Lung (tissue), 12 donors: ENCODE measurements around the gene GFY. TPM values are rescaled to one million over a fixed set of nuclear protein-coding genes. Genes with fewer than 3 reads are reported as not detected.

Experiments
- ATAC-seq: fragments of 200-7000 bp; cut with Tn5 transposase; one replicate; pipeline ENCODE4 v1.9.1; 2020; ENCODE audit warnings: moderate number of reproducible peaks; ENCODE audit not compliant: insufficient read depth, low FRiP score
- DNase-seq, 3 donors: peaks; one replicate each; pipeline ENCODE4 v3.0.0-alpha.2; 2013 to 2017
- H3K27ac ChIP-seq, 2 donors: one replicate each; pipeline ENCODE4 v1.5.1; 2013; ENCODE audit warnings: mild to moderate bottlenecking in 2 of 2, moderate library complexity in 2 of 2, control low read depth in 1 of 2, inconsistent platforms in 1 of 2, low read depth in 1 of 2, low read length in 1 of 2
- H3K27me3 ChIP-seq, 3 donors: one replicate each; pipeline ENCODE4 v1.5.1; 2013; ENCODE audit warnings: low read length in 2 of 3; ENCODE audit not compliant: control insufficient read depth in 3 of 3, insufficient read depth in 3 of 3
- H3K36me3 ChIP-seq, 4 donors: one replicate each; pipeline ENCODE4 v1.5.1; 2013; ENCODE audit warnings: low read length in 4 of 4, mild to moderate bottlenecking in 1 of 4, moderate library complexity in 1 of 4; ENCODE audit not compliant: control insufficient read depth in 4 of 4, insufficient read depth in 4 of 4
- H3K4me1 ChIP-seq, 5 donors: one replicate each; pipeline ENCODE4 v1.5.1; 2013; ENCODE audit warnings: low read length in 5 of 5, mild to moderate bottlenecking in 2 of 5, moderate library complexity in 1 of 5; ENCODE audit not compliant: control insufficient read depth in 5 of 5, insufficient read depth in 5 of 5
- H3K4me3 ChIP-seq: one replicate; pipeline ENCODE4 v1.5.1; 2013; ENCODE audit warnings: mild to moderate bottlenecking, control low read depth, moderate library complexity
- H3K9ac ChIP-seq, 2 donors: one replicate each; pipeline ENCODE4 v1.5.1; 2013; ENCODE audit warnings: low read length in 2 of 2, control low read depth in 1 of 2; ENCODE audit not compliant: insufficient read depth in 1 of 2
- H3K9me3 ChIP-seq, 4 donors: one replicate each; pipeline ENCODE4 v1.5.1; 2013; ENCODE audit warnings: low read length in 3 of 4, mild to moderate bottlenecking in 1 of 4, moderate library complexity in 1 of 4; ENCODE audit not compliant: control insufficient read depth in 4 of 4, insufficient read depth in 3 of 4
- WGBS, 2 donors: extraction: QIAGEN DNeasy Blood & Tissue Kit; methylation state at CpG; one replicate each; pipeline ENCODE4 v1.1.7; 2013; 5-methylcytosine and 5-hydroxymethylcytosine counted together
- polyA plus RNA-seq, 2 donors: library from polyadenylated mRNA; stranded (reverse); fragments of 200-250 nt; gene quantifications; one replicate each; pipeline ENCODE4 v1.2.1, GENCODE V29; 2013
- total RNA-seq, 2 donors: library from RNA; depleted of rRNA in 1 of 2; stranded (reverse); fragments of >200 nt in 1 of 2; gene quantifications; one replicate each; pipeline ENCODE4 v1.2.1, GENCODE V29; 2014 to 2021
- TF ChIP-seq, protein P1 (sequence below): IDR thresholded peaks from 2 replicates; pipeline ENCODE4 v1.5.1; 2012; ENCODE audit warnings: mild to moderate bottlenecking; ENCODE audit errors: control extremely low read depth, extremely low read depth
- donor health status: control.
- donor health status: control.
- donor health status: Bipolar disorder and iron deficiency.
- donor health status: healthy.
- donor health status: DM: yes; HTN: yes; CAD: no.

Gene GFY
- total and polyA plus RNA-seq, 4 donors = not detected

DNA sequence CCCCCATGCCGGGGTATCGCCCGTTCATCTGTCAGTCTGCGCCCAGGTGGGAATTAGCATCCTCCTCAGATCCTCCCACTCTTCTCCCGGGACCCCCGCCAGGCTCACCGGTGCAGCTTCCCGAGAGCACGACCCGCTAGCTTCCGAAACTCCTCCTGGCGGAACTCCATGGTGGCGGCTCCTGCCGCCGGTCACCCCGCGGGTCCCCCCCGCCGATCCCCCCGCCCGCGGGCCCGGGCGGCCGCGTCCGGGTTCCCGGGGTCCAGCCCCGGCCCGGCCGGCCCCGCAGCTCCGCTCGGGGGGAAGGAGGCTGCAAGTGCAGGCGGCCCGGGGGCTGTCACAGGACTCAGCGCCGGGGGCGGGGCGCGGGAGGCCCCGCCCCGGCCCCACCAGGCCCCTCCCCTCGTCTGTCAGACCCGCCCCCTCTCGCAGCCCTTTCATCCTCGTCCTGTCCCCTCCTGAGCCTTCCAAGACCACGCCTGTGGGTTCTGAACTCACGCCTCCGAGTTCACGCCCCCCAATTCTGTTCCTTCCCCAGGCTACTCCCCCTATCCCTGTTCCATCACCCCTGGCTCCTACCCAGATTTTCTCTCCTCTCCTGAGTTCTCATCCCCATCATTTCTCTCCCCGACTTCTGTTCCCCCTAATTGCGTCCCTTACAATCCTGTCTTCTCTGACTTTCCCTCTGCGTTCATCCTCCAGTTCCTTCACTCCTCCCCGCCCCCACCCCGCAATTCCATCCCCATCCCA lies 16.2 kb downstream of the GFY start, which contains the start of gene SLC17A7:
TSS of gene SLC17A7 (minus strand) at position 318 of the 750 bp plus-strand sequence. CDS start at position 170, 148 bp downstream.
- Histone ChIP-seq H3K36me3 (peaks cover 0 to 2% (median 0%) of the 10 kb centered on the region in 4 donors), H3K4me3 (no peak within 1 kb of the TSS), H3K9me3 (peaks cover 0 to under 1% (median 0%) of the 10 kb centered on the region in 4 donors), H3K27me3 (peaks cover 0 to 61% (median 56%) of the 10 kb centered on the region in 3 donors), H3K27ac (no peak within 1 kb of the TSS), H3K4me1 (peaks cover 0 to 5% (median 0%) of the 10 kb centered on the region in 5 donors), H3K9ac (no peak within 1 kb of the TSS)
- ATAC-seq (no peak), DNase-seq (no peak)
- 3 to 7% methylated on average over 28 to 56 of the region's 56 CpGs for WGBS, 2 donors
- TF ChIP-seq, protein P1, sequence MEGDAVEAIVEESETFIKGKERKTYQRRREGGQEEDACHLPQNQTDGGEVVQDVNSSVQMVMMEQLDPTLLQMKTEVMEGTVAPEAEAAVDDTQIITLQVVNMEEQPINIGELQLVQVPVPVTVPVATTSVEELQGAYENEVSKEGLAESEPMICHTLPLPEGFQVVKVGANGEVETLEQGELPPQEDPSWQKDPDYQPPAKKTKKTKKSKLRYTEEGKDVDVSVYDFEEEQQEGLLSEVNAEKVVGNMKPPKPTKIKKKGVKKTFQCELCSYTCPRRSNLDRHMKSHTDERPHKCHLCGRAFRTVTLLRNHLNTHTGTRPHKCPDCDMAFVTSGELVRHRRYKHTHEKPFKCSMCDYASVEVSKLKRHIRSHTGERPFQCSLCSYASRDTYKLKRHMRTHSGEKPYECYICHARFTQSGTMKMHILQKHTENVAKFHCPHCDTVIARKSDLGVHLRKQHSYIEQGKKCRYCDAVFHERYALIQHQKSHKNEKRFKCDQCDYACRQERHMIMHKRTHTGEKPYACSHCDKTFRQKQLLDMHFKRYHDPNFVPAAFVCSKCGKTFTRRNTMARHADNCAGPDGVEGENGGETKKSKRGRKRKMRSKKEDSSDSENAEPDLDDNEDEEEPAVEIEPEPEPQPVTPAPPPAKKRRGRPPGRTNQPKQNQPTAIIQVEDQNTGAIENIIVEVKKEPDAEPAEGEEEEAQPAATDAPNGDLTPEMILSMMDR = no peak

DNA sequence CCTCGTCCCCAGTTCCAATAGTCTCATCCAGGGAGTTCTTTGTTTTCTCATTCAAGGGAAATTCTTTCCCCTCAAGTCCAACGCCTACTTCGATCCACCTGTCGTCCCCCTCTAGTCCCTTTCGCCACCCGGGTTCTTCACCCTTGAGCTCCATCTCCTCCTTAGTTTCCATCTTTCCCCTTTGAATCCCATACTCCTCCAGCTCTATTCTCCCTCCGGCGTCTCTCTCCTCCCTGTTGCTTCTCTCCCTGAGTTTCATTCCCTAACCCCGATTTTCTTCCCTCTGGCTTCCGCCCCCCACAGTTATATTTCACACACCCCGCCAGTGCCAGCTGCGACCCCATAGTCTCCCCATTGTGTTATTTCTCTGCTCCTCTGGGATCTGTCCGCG lies 16.8 kb downstream of the GFY start:
- Histone ChIP-seq H3K27ac (no peak overlapping the region), H3K4me3 (no peak overlapping the region), H3K4me1 (peaks cover 0 to 3% (median 0%) of the 10 kb centered on the region in 5 donors), H3K9me3 (no peaks in the 10 kb centered on the region), H3K36me3 (peaks cover 0 to 6% (median 1%) of the 10 kb centered on the region in 4 donors), H3K27me3 (peaks cover 0 to 55% (median 50%) of the 10 kb centered on the region in 3 donors), H3K9ac (no peak overlapping the region)
- DNase-seq (no peak), ATAC-seq (no peak)
- WGBS, 2 donors = 23 to 32% methylated on average over 14 of the region's 14 CpGs
- TF ChIP-seq, protein P1 = no peak

DNA sequence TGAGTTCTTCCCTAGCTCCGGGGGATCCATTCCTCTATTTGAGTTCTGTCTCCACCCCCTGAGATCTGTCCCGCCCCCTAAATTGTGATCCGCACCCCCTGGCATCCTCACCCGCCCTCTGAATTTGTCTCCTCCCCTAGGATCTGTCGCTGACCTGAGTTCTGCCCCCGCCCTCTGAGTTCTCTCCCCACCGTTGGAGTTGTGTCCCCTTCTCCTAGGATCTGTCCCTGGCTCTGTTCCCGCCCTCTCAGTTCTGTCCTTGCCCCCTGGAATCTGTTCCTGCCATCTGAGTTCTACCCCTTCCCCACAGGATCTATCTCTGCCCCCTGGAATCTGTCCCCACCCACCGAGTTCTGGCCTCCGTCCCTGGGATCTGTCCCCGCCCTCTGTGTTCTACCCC lies 17.2 kb downstream of the GFY start:
- Histone ChIP-seq H3K4me1 (peaks cover 0 to 3% (median 0%) of the 10 kb centered on the region in 5 donors), H3K36me3 (peaks cover 0 to 8% (median 1%) of the 10 kb centered on the region in 4 donors), H3K27ac (no peak overlapping the region), H3K9me3 (no peaks in the 10 kb centered on the region), H3K27me3 (peaks cover 0 to 51% (median 47%) of the 10 kb centered on the region in 3 donors), H3K4me3 (no peak overlapping the region), H3K9ac (no peak overlapping the region)
- 7% methylated on average over 11 of the region's 11 CpGs for WGBS, 2 donors
- no peak for DNase-seq
- TF ChIP-seq, protein P1 = no peak
- ATAC-seq = no peak
